A549 (cell line): Measurements from ENCODE around the gene NPC1L1. TPM values are rescaled to one million over a fixed set of nuclear protein-coding genes. Genes with fewer than 3 reads are reported as not detected.

Source experiments
- BHLHE40 ChIP-seq: IDR thresholded peaks from 2 replicates; pipeline ENCODE4 v1.6.1; 2012; ENCODE audit warnings: low read depth, low read length, inconsistent platforms
- CBX2 ChIP-seq: fragments of 200-600 bp; sonication (generic); IDR thresholded peaks from 2 replicates; pipeline ENCODE4 v1.6.1; 2016; ENCODE audit warnings: low read depth, mild to moderate bottlenecking, borderline replicate concordance
- CEBPB ChIP-seq, 2 experiments: fragments of >200 bp in 1 of 2; sonication (Bioruptor Twin) in 1 of 2; formaldehyde crosslinking in 1 of 2; IDR thresholded peaks; 2 replicates each; pipeline ENCODE4 v1.6.1; 2012 to 2016
- CHD2 ChIP-seq: fragments of 150-350 bp; IDR thresholded peaks from 2 replicates; pipeline ENCODE4 v1.6.1; 2014; ENCODE audit warnings: low read length; ENCODE audit not compliant: partially characterized antibody
- EHF ChIP-seq: fragments of 250-450 bp; sonication (Bioruptor Pico); IDR thresholded peaks from 2 replicates; pipeline ENCODE4 v1.5.0; 2020; ENCODE audit warnings: mild to moderate bottlenecking
- EHMT2 ChIP-seq: fragments of 200-600 bp; sonication (generic); IDR thresholded peaks from 2 replicates; pipeline ENCODE4 v1.6.1; 2016; ENCODE audit warnings: antibody characterized with exemption, low read depth, mild to moderate bottlenecking, moderate library complexity
- FOSB ChIP-seq: fragments of 250-450 bp; sonication (Bioruptor Pico); IDR thresholded peaks from 2 replicates; pipeline ENCODE4 v1.5.0; 2020; ENCODE audit warnings: mild to moderate bottlenecking, moderate library complexity
- FOSL2 ChIP-seq, 2 experiments: fragments of 450-650 bp in 1 of 2; fragments of >200 bp in 1 of 2; sonication (Bioruptor Twin) in 1 of 2; formaldehyde crosslinking; IDR thresholded peaks; 2 replicates each; pipeline versions ENCODE4 v1.5.0 to v1.6.1; 2016 to 2020; ENCODE audit warnings: mild to moderate bottlenecking in 1 of 2, moderate library complexity in 1 of 2
- GATA3 ChIP-seq: IDR thresholded peaks from 2 replicates; pipeline ENCODE4 v1.6.1; 2012; ENCODE audit warnings: borderline replicate concordance
- HDAC2 ChIP-seq: fragments of 200-600 bp; sonication (generic); IDR thresholded peaks from 2 replicates; pipeline ENCODE4 v1.6.1; 2016
- HEYL ChIP-seq: fragments of 250-450 bp; sonication (Bioruptor Pico); IDR thresholded peaks from 2 replicates; pipeline ENCODE4 v1.8.0; 2021; ENCODE audit warnings: mild to moderate bottlenecking, moderate library complexity
- HOXB13 ChIP-seq: fragments of 250-450 bp; sonication (Bioruptor Pico); IDR thresholded peaks from 2 replicates; pipeline ENCODE4 v1.5.0; 2020; ENCODE audit warnings: low read depth, mild to moderate bottlenecking, moderate library complexity
- HOXB5 ChIP-seq: fragments of 250-450 bp; sonication (Bioruptor Pico); IDR thresholded peaks from 2 replicates; pipeline ENCODE4 v1.5.0; 2020; ENCODE audit warnings: mild to moderate bottlenecking, moderate library complexity
- JUN ChIP-seq, 2 experiments: fragments of >200 bp; sonication (Bioruptor Twin); formaldehyde crosslinking; IDR thresholded peaks; 2 replicates in 1 of 2; 3 replicates in 1 of 2; pipeline ENCODE4 v1.6.1; 2016 to 2017
- JUNB ChIP-seq: fragments of >200 bp; sonication (Bioruptor Twin); formaldehyde crosslinking; IDR thresholded peaks from 2 replicates; pipeline ENCODE4 v1.6.1; 2016
- KDM1A ChIP-seq: fragments of 200-600 bp; sonication (generic); IDR thresholded peaks from 2 replicates; pipeline ENCODE4 v1.6.1; 2016; ENCODE audit warnings: low read depth, mild to moderate bottlenecking
- KDM5A ChIP-seq: fragments of 200-600 bp; sonication (generic); IDR thresholded peaks from 2 replicates; pipeline ENCODE4 v1.6.1; 2016; ENCODE audit warnings: antibody characterized with exemption, mild to moderate bottlenecking
- MAFK ChIP-seq: fragments of 450-650 bp; IDR thresholded peaks from 2 replicates; pipeline ENCODE4 v1.6.1; 2014; ENCODE audit not compliant: partially characterized antibody
- PHF8 ChIP-seq: fragments of 200-600 bp; sonication (generic); IDR thresholded peaks from 2 replicates; pipeline ENCODE4 v1.6.1; 2016; ENCODE audit warnings: low read depth, mild to moderate bottlenecking, antibody characterized with exemption, moderate library complexity, borderline replicate concordance
- POLR2AphosphoS2 ChIP-seq: conservative IDR thresholded peaks from 2 replicates; pipeline ENCODE4 v1.6.1; 2012; ENCODE audit warnings: low read length, improper control_type of control experiment, inconsistent platforms
- RAD21 ChIP-seq, 2 experiments: fragments of >200 bp in 1 of 2; sonication (Bioruptor Twin) in 1 of 2; formaldehyde crosslinking in 1 of 2; IDR thresholded peaks in 1 of 2; conservative IDR thresholded peaks in 1 of 2; 2 replicates in 1 of 2; 3 replicates in 1 of 2; pipeline ENCODE4 v1.6.1; 2012 to 2018; ENCODE audit warnings: inconsistent platforms in 1 of 2
- RARB ChIP-seq: fragments of 250-450 bp; sonication (Bioruptor Pico); IDR thresholded peaks from 2 replicates; pipeline ENCODE4 v1.8.0; 2021; ENCODE audit warnings: mild to moderate bottlenecking, moderate library complexity
- RFX5 ChIP-seq: fragments of 450-650 bp; IDR thresholded peaks from 2 replicates; pipeline ENCODE4 v1.7.1; 2014; ENCODE audit warnings: antibody characterized with exemption, mild to moderate bottlenecking, moderate library complexity
- SREBF2 ChIP-seq: fragments of 450-650 bp; IDR thresholded peaks from 2 replicates; pipeline ENCODE4 v1.6.1; 2014; ENCODE audit warnings: mild to moderate bottlenecking, moderate library complexity
- ZC3H11A ChIP-seq: fragments of 450-650 bp; IDR thresholded peaks from 2 replicates; pipeline ENCODE4 v1.6.1; 2014; ENCODE audit warnings: antibody characterized with exemption, mild to moderate bottlenecking
- ZFP36 ChIP-seq: fragments of 450-650 bp; IDR thresholded peaks from 2 replicates; pipeline ENCODE4 v1.6.1; 2014; ENCODE audit warnings: borderline replicate concordance; ENCODE audit not compliant: partially characterized antibody
- ZNF302 ChIP-seq: fragments of 250-450 bp; sonication (Bioruptor Pico); IDR thresholded peaks from 2 replicates; pipeline ENCODE4 v1.9.0; 2021; ENCODE audit warnings: inconsistent platforms, mild to moderate bottlenecking, moderate library complexity
- ZSCAN20 ChIP-seq: fragments of 250-450 bp; sonication (Bioruptor Pico); IDR thresholded peaks from 2 replicates; pipeline ENCODE4 v1.8.0; 2022; ENCODE audit warnings: mild to moderate bottlenecking, moderate library complexity
- polyA plus RNA-seq, 4 experiments: library from polyadenylated mRNA; depleted of rRNA in 3 of 4; stranded (reverse); fragments of >200 nt; fragmentation: RNase III in 1 of 4; extraction: RNeasy Plus Mini Kit Qiagen cat#74134 plus additional on column Dnase treatment in 1 of 4; gene quantifications; 2 replicates in 3 of 4; 3 replicates in 1 of 4; pipeline ENCODE4 v1.2.3, GENCODE V29; 2011 to 2017
- TF ChIP-seq, protein P1 (sequence below): fragments of 150-350 bp; IDR thresholded peaks from 2 replicates; pipeline ENCODE4 v1.6.1; 2014; ENCODE audit warnings: low read depth, mild to moderate bottlenecking, low read length
- TF ChIP-seq, protein P2 (sequence below): fragments of >200 bp; sonication (Bioruptor Twin); formaldehyde crosslinking; IDR thresholded peaks from 2 replicates; pipeline ENCODE4 v1.6.1; 2016
- TF ChIP-seq, protein P3 (sequence below): fragments of 250-450 bp; sonication (Bioruptor Pico); IDR thresholded peaks from 2 replicates; pipeline ENCODE4 v1.5.0; 2021; ENCODE audit warnings: mild to moderate bottlenecking, moderate library complexity, borderline replicate concordance
- TF ChIP-seq, protein P4 (sequence below): fragments of >200 bp; sonication (Bioruptor Twin); formaldehyde crosslinking; IDR thresholded peaks from 3 replicates; pipeline ENCODE4 v1.6.1; 2016
- TF ChIP-seq, protein P5 (sequence below): fragments of 250-450 bp; sonication (Bioruptor Pico); IDR thresholded peaks from 2 replicates; pipeline ENCODE4 v1.5.0; 2020; ENCODE audit warnings: low read depth, mild to moderate bottlenecking, moderate library complexity
- TF ChIP-seq, protein P6 (sequence below): IDR thresholded peaks from 2 replicates; pipeline ENCODE4 v1.6.1; 2012

The NPC1L1 gene
- polyA plus RNA-seq, 2 of the 4 experiments (the other 2 are of a cell fraction) = 0.04 to 0.06 TPM

DNA sequence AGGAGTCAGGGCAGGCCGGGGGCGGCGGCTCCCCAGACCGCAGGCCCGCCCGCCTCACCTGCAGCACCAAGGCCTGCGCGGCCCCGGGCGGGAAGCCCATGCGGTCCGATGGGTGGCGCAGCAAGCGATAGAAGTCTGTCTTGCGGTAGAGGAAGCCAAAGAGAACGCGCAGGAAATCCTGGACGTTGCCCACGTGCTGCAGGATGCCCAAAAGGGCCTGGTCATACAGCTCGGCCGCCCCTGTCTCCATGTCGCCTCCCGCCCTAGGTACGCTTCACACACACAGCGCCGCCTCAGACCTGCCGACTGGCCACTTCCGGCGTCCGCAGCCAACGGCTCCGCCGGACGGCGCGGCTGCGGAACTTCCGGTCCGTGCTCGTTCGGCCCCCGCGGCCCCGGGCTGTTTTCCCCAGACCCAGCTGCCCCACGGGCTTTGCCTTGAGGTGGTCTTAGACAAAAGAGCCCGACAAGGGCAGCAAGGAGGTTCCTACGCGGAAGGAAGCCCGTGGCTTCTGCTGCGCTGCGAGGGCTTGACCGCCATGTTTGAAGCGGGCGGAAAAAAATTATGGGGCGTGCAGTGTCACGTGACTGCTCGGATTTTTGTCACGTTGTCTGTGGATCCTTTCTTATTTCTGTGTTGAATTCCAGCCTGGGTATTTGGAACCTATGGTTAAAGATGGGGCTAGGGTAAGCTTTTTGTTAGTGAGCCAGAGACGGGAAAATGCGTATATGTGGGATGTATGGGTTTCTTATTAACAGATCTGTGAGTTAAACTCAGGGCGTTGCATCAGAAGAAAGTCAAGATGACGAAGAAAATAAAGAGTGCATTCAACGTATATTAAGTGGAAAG lies 50.6 kb downstream of the NPC1L1 start, which contains the start of gene NUDCD3 (continued):
- TF ChIP-seq, protein P1, sequence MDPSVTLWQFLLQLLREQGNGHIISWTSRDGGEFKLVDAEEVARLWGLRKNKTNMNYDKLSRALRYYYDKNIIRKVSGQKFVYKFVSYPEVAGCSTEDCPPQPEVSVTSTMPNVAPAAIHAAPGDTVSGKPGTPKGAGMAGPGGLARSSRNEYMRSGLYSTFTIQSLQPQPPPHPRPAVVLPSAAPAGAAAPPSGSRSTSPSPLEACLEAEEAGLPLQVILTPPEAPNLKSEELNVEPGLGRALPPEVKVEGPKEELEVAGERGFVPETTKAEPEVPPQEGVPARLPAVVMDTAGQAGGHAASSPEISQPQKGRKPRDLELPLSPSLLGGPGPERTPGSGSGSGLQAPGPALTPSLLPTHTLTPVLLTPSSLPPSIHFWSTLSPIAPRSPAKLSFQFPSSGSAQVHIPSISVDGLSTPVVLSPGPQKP = no peak
- TF ChIP-seq ZNF302 (no peak), HEYL (CRISPR knock-in tag) (no peak), BHLHE40 (peak; percentile 65), CEBPB (IDR thresholded peaks at IDR 0.05) (0 out of 4 replicates have a peak, but pooled peaks of 1 of the 2 experiments have one; percentile 13), ZFP36 (no peak), HOXB13 (CRISPR knock-in tag) (peak; percentile 95), KDM5A (peak; percentile 75), KDM1A (no peak), EHF (CRISPR knock-in tag) (peak; percentile 88), JUNB (no peak), ZC3H11A (no peak), PHF8 (peak; percentile 94), MAFK (no peak), POLR2AphosphoS2 (no peak), ZSCAN20 (CRISPR knock-in tag) (no peak), SREBF2 (no peak), FOSL2 (IDR thresholded peaks at IDR 0.05) (no peak), FOSL2 (CRISPR knock-in tag; IDR thresholded peaks at IDR 0.05) (peak; percentile 24), RARB (CRISPR knock-in tag) (no peak), CBX2 (no peak), JUN (IDR thresholded peaks at IDR 0.05) (peak; percentile 61 to 89), HOXB5 (CRISPR knock-in tag) (peak; percentile 69; the same call in 1 of the 2 replicates), HDAC2 (no peak), CHD2 (no peak), GATA3 (no peak), RAD21 (conservative IDR thresholded peaks at IDR 0.05 in 1 of 2, IDR thresholded peaks at IDR 0.05 in 1 of 2) (peak in 1 of 2 experiments; percentile 8; a peak in 1 of 5 replicates), RFX5 (peak; percentile 39; the same call in 1 of the 2 replicates), FOSB (CRISPR knock-in tag) (no peak), EHMT2 (no peak)
- TF ChIP-seq, protein P2, sequence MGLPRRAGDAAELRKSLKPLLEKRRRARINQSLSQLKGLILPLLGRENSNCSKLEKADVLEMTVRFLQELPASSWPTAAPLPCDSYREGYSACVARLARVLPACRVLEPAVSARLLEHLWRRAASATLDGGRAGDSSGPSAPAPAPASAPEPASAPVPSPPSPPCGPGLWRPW = no peak
- TF ChIP-seq, protein P3, sequence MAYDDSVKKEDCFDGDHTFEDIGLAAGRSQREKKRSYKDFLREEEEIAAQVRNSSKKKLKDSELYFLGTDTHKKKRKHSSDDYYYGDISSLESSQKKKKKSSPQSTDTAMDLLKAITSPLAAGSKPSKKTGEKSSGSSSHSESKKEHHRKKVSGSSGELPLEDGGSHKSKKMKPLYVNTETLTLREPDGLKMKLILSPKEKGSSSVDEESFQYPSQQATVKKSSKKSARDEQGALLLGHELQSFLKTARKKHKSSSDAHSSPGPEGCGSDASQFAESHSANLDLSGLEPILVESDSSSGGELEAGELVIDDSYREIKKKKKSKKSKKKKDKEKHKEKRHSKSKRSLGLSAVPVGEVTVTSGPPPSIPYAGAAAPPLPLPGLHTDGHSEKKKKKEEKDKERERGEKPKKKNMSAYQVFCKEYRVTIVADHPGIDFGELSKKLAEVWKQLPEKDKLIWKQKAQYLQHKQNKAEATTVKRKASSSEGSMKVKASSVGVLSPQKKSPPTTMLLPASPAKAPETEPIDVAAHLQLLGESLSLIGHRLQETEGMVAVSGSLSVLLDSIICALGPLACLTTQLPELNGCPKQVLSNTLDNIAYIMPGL (CRISPR knock-in tag) = peak; percentile 86; the same call in 1 of the 2 replicates
- TF ChIP-seq, protein P4, sequence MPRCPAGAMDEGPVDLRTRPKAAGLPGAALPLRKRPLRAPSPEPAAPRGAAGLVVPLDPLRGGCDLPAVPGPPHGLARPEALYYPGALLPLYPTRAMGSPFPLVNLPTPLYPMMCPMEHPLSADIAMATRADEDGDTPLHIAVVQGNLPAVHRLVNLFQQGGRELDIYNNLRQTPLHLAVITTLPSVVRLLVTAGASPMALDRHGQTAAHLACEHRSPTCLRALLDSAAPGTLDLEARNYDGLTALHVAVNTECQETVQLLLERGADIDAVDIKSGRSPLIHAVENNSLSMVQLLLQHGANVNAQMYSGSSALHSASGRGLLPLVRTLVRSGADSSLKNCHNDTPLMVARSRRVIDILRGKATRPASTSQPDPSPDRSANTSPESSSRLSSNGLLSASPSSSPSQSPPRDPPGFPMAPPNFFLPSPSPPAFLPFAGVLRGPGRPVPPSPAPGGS = peak; percentile 48; the same call in 2 of the 3 replicates
- TF ChIP-seq, protein P5, sequence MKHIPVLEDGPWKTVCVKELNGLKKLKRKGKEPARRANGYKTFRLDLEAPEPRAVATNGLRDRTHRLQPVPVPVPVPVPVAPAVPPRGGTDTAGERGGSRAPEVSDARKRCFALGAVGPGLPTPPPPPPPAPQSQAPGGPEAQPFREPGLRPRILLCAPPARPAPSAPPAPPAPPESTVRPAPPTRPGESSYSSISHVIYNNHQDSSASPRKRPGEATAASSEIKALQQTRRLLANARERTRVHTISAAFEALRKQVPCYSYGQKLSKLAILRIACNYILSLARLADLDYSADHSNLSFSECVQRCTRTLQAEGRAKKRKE = peak; percentile 55; the same call in 1 of the 2 replicates
- TF ChIP-seq, protein P6, sequence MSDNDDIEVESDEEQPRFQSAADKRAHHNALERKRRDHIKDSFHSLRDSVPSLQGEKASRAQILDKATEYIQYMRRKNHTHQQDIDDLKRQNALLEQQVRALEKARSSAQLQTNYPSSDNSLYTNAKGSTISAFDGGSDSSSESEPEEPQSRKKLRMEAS = peak; percentile 95
